ENCODE data around the gene TMEM132D.

GRCh38 chr12:129588142-129588541 is 315.7 kb downstream of the TMEM132D start:
- TF ChIP-seq EZH2 (IDR thresholded peaks at IDR 0.05; ENCODE audit: insufficient read depth, poor library complexity, severe bottlenecking) (no peak), EZH2phosphoT487 (IDR thresholded peaks at IDR 0.05; ENCODE audit: insufficient read depth, low read depth) (no peak)

All from GM23248 (cell line).